Activated T-cell treated with anti-CD3 and anti-CD28 coated beads, Interleukin-2, amount 50 U/mL, for 1 hour (primary cell): Measurements from ENCODE around the gene PPP2R1B.
"Not testable (repeated sequence)": the region's sequence is repeated elsewhere in the genome, so short reads cannot be mapped to it uniquely, and the experiment has no call there.

Experiments used
- DNase-seq: peaks from one replicate; pipeline ENCODE4 v3.0.0-alpha.2; 2020

The PPP2R1B gene

GRCh38 chr11:111724615-111725129 is 41.5 kb downstream of the PPP2R1B start:
- no peak for DNase-seq

- DNase-seq = no peak
These were observed 42.6 kb downstream of the PPP2R1B start for GRCh38 chr11:111723595-111723994.

GRCh38 chr11:111722501-111722900 is 43.7 kb downstream of the PPP2R1B start:
- DNase-seq = no peak

GRCh38 chr11:111720801-111721494 is 45.2 kb downstream of the PPP2R1B start:
- no peak for DNase-seq

- DNase-seq = no peak
These were observed 46.8 kb downstream of the PPP2R1B start for GRCh38 chr11:111719379-111719778.

GRCh38 chr11:111718859-111719258 is 47.3 kb downstream of the PPP2R1B start:
- DNase-seq = no peak

- no peak for DNase-seq
These were observed 47.8 kb downstream of the PPP2R1B start for GRCh38 chr11:111718436-111718835.

GRCh38 chr11:111717660-111718059 is 48.5 kb downstream of the PPP2R1B start:
- not testable (repeated sequence) for DNase-seq

- no peak for DNase-seq
These were observed 50.9 kb downstream of the PPP2R1B start for GRCh38 chr11:111715142-111715816.

GRCh38 chr11:111714522-111714921 is 51.7 kb downstream of the PPP2R1B start:
- DNase-seq = no peak

- DNase-seq = no peak
These were observed 58.5 kb downstream of the PPP2R1B start for GRCh38 chr11:111707691-111708067.

GRCh38 chr11:111707039-111707690 is 59.0 kb downstream of the PPP2R1B start:
- no peak for DNase-seq

GRCh38 chr11:111703576-111703975 is 62.6 kb downstream of the PPP2R1B start:
- DNase-seq = no peak

- DNase-seq = no peak
These were observed 63.6 kb downstream of the PPP2R1B start for GRCh38 chr11:111702623-111703022.

- DNase-seq = no peak
These were observed 66.0 kb downstream of the PPP2R1B start for GRCh38 chr11:111700162-111700561.

- no peak for DNase-seq
These were observed 66.5 kb downstream of the PPP2R1B start for GRCh38 chr11:111699579-111700156.

GRCh38 chr11:111698852-111699559 is 67.2 kb downstream of the PPP2R1B start:
- no peak for DNase-seq

GRCh38 chr11:111697933-111698371 is 68.2 kb downstream of the PPP2R1B start:
- no peak for DNase-seq

GRCh38 chr11:111696556-111696955 is 69.6 kb downstream of the PPP2R1B start:
- DNase-seq = no peak

- DNase-seq = no peak
These were observed 71.3 kb downstream of the PPP2R1B start for GRCh38 chr11:111694851-111695250.

- DNase-seq = no peak
These were observed 72.8 kb downstream of the PPP2R1B start for GRCh38 chr11:111693224-111693937.

- no peak for DNase-seq
These were observed 74.4 kb downstream of the PPP2R1B start for GRCh38 chr11:111691741-111692140.
